NCI-H146 treated with DMSO at 0.1 percent for 48 hours (cell line): ENCODE data around the gene EPN2.
A peak's percentile ranks its signal among the peaks of the same experiment; 100 is the strongest.
"Not testable (repeated sequence)": the region's sequence is repeated elsewhere in the genome, so short reads cannot be mapped to it uniquely, and the experiment has no call there.

ENCODE experiments used
- DNase-seq: peaks from one replicate; lab custom pipeline; 2025; ENCODE audit not compliant: unreplicated experiment; lab: John Stamatoyannopoulos, UW

EPN2 gene

DNA sequence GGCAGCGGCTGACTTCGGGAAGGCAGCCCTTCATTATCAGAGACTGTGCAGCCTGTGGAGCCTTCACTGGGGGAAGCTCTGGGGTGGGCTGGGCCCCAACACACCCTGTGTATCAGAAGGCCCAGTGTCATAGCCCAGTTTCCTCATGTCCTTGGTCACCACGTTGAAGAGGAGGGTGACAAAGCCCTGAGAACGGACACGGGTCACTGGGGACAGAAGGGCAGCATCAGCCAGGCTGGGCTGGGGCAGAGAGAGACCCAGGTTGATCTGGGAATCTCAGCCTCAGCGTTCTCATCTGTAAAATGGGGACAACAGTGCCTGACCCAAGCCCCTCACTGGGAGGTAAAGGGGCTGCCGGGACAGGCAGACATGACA is 106.1 kb downstream of the EPN2 start:
- no peak for DNase-seq

DNA sequence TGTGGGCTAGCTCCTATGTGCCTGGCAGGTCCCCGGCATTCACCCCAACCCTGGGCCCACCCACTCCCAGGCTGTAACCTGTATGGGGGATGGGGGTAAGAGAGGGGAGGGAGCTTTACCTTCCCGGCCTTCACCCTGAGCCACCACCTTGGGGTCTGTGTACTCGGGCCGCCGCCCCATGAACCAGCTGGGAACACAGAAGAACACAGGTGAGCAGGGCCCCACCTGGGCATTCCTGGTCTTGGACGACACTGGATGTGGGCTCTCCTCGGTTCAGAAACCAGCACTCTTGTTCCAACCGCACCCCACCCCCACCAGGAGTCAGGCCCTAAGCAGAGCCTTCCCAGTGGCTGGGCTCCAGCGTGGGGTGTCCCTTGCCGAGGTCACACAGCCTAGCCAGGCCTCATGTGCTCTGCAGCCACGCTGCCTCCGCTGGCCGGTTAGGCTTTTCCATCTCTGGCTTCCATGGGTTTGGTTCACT is 106.5 kb downstream of the EPN2 start:
- no peak for DNase-seq

DNA sequence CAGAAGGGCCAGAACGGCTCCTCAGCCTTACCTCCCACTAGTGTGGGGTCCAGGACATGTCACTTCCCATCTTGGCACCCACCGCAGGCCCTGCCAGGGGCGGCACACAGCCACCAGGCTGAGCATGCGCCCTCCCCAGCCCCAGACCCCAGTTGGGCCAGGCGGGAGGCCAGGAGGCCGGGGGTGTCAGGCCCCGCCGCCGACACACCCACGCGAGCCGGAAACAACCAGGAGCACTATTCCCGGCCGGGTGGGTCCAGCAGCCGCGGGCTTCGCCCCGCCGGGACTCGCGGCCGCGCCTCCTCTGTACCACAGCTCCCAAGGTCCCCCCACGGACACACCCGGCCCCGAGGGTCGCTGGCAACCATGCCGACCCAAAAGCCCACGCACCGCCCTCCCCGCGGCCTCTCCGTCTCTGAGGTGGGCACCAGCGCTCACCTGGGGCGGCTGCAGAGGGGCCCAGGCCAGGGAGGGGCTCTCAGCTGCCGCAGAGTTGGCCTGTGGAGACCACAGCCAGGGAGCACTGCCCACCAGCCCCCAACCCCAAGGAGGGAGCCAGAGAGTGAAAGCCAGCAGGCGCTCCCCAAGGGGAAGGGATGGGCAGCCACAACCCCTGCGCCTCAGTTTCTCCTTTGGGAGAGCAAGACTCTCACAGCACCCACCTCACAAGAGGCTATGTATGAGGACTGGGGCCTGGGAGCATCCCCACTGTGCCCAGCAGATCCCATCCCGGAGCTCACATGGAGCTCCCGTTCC is 107.3 kb downstream of the EPN2 start:
- DNase-seq: no peak

DNA sequence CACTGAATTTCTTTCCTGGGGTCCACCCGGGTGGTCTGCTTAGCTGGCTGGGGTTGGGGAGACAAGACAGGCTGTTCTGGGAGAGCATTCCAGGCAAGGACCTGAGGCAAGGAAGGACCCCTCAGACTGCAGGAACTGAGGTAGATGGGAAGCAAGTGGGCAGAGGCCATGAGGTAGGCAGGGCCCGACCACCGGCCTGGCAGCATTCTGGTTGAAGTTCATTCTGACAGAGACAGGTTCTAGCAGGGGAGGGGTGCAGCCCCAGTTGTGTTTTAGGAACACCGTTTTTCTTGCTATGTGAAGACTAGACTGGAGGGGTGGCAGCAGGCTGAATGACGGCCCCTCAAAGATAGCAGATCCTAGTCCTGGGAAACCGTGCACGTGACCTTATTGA is 107.9 kb downstream of the EPN2 start:
- no peak for DNase-seq

DNA sequence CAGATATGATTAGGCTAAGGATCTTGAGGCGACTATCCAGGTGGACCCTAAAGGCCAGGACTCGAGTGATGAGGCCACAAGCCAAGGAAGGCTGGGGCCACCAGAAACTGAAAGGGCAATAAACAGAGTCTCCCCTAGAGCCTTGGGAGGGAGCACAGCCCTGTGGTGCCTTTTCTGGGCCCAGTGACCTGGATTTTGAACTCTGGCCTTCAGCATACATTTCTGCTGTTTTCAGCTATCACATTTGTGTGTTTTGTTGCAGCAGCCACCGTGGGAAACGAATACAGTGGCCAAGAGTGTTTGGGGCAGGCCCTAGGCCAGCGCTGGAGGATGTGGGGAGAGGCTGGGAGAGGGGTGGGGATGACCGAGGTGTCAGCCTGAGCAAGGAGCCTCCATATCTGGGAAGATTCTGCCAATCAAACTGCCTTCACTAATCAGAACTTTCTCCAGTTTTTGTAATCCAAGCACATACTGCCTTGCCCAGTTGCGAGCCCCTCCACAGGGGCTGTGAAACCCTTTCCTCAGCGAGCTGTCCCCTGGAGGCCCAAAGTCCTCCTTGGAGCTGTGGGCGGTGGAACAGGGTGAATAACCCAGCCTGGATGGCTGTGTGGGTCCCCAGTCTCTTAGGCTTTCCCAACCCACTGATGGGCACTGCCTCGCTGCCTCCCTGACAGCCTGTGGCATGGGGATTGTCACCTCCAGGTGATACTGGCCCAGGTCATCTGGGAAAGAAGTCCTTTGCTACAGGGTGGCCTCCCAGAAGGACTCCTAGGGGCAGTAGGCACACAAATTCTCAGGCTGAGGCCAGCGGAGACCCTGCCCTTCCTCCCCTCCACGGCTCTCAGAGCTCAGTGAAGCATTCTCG is 108.6 kb downstream of the EPN2 start:
- DNase-seq: no peak

DNA sequence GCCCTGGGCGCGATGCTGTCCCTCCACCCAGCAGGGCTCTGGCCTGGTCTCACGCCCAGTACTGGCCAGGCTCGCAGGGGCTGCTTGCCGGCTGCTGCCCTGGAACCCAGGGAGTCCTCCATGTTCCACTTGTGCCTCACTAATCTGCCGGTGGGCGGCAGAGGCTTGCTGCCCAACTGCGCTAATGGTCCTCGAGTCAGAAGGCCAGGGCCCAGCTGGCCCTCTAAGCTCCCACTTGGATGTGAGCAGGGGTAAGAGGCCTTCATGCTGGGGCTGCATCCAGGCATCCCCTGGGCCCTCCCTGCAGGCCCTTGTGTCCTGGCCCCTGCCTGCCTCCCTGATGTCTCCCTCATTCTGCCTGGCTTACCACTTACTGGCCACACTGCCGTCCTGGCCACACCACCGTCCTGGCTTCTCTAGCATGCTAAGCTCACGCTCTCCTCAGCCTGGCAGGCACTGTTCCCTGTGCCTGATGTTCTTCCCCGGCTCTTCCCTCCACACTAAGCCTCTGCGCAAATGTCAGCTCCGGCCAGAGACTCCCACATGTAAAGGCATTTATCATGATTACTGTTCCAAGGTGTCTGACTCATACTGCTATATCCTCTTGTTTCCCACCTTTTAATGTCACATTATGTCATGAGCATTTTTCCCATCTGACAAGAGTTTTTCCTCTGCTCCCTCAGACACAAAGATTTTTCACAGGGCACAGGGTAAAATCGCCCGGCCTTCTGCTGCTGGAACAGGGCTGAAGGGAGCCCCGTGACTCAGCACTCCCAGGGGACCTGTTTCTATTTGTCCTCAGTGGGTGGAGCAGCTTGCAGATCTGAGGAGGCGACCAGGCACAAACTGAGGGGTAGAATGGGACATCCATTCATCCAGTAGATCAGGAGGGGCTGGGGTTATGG is 109.4 kb downstream of the EPN2 start:
- DNase-seq: no peak

DNA sequence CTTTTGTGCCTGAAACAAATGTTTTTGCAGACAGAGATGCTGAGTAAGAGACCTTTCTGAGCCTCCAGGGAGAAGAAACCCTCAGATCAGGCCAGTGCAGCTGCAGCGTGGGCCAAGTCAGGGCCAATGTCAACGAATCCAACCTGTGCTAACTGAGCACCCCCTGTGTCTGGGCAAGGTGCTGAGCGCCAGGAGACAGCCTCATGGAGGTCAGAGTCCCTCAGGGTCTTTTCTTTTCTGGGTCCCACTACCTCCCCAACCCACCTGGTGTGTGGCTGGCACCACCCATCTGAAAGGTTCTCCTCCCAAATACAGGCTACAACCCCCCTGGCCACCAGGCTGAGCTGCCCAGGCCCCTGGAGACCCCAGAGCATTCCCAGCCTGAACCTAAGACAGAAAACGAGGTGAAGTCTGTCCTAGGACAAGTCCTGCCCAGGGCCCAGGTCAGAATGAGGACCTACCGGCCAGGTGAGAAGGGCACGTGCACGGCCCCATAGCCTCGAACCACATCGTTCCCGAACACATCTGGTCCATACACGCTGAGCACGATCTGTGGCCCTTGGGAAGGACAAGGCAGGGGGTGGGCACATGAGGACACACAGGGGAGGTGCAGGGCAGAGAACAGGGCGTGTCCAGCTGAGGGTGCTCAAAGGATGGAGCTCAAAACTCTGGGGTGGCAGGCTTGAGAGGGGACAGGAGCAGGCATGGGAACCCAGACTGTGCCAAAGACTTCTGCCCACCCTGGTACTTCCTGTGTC is 110.3 kb downstream of the EPN2 start:
- no peak for DNase-seq

DNA sequence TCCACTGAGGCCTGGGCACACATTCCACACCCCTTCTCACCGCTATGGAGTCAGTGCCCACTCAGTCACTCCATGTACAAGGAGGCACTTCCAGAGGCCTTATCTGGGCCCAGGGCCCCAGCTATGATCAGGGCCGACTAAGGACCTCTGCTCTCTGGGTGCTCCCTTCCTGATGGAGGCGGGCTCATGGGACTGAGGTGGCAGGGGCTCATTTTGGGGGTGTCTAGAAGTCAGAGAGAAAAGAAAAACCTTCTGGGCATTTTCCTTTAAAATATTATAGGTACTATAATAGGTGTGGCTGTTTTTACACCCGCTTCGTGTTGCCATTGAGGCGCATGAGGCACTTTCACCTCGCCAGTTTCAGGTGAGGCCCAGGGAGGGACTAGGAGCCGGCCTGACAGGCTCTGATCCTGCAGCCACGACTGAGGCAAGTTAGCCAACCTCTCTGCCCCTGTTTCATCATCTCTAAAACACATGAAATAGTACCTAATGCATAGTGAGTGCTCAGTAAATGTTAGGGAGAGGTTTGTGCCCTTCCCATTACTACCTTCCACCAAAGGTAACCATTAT is 111.0 kb downstream of the EPN2 start:
- DNase-seq: no peak

DNA sequence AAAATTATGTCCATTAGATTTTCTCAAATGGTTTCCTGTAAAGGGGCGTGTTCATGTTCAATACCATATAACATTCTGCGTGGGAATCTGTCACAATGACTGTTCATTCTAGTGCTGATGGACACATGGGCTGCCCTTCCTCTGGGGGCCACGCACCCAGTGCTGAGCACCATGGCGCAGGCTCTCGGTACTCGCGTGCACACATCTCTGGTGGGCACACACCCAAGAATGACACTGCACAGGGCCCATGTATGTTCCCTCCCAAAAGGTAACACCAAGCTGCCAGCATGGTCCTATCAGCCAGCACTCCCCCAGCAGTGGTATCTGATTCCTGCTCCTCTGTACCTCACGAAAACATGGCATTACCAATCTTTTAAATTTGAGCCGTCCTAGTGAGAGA is 111.6 kb downstream of the EPN2 start:
- DNase-seq: no peak

DNA sequence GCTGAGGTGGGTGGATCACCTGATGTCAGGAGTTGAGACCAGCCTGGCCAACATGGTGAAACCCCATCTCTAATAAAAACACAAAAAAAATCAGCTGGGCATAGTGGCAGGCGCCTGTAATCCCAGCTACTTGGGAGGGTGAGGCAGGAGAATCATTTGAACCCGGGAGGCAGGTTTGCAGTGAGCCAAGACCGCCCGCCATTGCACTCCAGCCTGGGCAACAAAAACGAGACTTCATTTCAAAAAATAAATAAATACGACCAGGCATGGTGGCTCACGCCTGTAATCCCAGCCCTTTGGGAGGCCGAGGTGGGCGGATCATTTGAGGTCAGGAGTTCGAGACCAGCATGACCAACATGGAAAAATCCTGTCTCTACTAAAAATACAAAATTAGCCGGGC is 116.2 kb downstream of the EPN2 start:
- not testable (repeated sequence) for DNase-seq

DNA sequence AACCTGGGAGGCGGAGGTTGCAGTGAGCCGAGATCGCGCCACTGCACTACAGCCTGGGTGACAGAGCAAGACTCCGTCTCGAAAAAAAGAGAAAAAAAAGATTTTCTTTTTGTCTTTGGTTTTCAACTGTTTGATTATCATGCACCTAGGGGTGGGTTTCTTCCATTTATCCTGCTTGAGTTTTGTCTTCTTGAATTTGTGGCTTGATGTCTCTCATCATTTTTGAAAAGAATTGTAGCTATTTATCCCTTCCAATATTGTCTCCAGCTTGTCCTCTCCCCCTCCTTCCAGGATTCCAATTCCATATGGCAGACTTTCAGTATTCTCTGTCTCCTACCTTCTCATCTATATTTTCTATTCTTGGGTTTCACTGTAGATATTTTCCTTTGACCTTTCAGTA is 117.6 kb downstream of the EPN2 start:
- DNase-seq: no peak

DNA sequence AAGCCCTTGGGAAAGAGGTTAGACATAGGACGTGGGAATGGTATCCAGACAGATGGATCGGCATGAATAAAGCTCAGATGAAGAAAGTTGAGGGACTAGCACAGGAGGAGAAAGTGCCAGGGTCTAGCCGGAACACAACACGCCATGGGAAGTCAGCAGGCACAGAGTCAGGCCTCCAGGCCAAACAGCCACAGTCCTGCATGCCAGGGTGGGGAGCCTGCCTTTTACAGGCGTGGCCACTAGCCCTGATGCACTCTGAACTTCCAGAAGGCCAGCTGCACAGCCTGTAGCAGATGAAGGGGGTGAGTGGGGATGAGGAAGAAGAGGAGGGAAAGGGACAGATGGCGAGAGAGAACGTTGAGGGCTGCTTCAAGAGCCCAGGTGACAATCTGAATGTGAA is 120.2 kb downstream of the EPN2 start:
- DNase-seq: no peak

DNA sequence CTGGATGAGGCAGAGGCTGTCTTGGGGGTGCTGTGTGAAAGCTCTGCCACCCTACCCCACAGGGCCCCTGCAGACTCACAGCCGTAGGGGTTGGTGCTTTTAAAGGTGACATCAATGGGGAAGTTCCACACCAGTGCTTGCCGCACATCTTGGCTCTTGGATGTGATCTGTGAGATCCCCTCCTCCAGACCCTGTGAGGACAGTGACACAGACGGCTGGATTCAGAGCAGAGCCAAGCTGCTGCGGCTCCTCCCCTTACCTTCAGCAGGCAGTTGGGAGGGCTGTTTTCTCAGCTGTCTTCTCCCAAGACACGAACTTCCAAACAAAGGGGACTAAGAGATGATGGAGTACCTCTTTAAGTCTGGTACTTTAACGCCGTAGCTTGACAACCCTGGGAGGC is 120.6 kb downstream of the EPN2 start:
- DNase-seq: no peak

DNA sequence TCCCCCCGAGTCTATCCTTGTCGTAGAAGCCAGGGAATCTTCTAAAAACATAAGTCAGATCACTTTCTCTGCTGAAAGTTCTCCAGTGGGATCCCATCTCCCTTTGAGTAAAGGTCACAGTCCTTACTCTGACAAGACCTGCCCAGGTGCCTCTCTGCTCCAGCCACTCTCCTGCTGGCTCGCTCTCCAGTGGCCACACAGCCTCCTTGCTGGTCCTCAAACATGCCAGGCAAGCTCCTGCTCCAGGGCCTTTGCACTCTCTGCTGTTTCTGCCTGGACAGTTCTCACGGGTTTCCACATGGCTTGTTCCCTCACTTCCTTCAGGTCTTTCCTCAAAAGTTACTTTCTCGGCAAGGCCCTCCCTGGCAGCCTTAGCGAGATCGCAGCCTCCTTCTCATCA is 122.0 kb downstream of the EPN2 start:
- no peak for DNase-seq

DNA sequence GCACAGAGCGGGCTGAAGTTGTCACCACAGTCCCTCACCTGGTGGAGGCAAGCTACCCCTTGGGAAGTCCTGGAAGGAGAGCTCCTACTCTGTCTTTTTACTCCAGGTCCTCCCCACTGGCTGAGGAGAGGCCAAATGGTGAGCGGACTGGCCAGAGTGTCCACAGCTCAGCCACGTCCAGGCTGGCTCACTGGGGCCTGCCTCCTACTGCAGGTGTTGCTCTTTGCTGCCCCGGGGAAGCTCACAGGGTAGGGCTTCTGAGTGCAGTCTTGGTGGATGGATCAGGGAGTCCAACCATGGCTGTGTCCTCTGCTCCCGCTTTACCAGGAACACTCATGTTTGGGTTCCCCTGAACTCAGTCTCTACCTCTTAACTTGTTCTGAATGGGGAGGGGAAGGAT is 122.7 kb downstream of the EPN2 start:
- DNase-seq: no peak

DNA sequence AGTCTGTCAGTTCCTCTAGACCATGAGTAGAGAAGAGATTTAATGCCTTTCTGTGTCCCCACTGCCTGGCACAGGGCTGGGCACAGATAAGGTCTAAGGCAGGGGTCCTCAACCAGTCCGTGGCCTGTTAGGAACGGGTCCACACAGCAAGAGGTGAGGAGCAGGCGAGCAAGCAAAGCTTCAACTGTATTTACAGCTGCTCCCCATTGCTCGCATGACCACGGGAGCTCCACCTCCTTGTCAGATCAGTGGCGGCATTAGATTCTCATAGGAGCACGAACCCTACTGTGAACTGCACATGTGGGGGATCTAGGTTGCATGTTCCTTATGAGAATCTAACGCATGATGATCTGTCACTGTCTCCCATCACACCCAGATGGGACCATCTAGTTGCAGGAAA is 123.6 kb downstream of the EPN2 start:
- no peak for DNase-seq

DNA sequence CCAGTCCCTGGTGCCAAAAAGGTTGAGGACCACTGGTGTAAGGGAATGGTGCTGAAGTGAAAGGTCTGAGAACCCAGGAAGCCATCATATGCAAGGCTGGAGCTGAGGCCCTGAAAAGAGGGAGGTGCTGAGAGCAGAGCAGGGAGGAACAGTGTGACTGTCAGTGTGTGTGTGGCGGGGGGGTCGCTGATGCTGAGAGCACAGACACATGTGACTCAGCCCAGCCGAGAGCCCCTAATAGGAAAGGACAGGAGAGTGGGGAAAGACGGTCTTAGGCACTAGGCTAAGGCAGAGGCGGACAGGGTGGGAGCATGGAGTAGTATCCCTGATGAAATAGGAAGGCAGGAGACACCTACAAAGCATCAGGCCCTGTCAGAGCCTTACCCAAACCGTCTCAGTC is 124.2 kb downstream of the EPN2 start:
- DNase-seq: no peak

DNA sequence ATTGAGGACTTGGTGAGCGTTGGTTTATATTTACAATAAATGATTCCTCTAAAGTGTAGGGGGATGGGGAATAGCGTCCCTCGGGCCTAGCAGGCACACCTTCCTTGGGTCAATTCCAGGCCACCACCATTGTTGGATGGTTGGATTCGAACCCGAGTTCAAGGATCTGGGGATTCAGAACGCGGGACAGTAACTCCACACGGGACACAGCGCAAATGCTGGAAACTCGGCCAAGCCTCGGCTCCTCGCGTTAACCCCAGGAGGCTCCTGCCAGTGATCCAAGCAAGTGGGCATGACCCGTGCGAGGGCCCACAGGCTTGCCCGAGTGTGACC is 124.7 kb downstream of the EPN2 start:
- DNase-seq: no peak

DNA sequence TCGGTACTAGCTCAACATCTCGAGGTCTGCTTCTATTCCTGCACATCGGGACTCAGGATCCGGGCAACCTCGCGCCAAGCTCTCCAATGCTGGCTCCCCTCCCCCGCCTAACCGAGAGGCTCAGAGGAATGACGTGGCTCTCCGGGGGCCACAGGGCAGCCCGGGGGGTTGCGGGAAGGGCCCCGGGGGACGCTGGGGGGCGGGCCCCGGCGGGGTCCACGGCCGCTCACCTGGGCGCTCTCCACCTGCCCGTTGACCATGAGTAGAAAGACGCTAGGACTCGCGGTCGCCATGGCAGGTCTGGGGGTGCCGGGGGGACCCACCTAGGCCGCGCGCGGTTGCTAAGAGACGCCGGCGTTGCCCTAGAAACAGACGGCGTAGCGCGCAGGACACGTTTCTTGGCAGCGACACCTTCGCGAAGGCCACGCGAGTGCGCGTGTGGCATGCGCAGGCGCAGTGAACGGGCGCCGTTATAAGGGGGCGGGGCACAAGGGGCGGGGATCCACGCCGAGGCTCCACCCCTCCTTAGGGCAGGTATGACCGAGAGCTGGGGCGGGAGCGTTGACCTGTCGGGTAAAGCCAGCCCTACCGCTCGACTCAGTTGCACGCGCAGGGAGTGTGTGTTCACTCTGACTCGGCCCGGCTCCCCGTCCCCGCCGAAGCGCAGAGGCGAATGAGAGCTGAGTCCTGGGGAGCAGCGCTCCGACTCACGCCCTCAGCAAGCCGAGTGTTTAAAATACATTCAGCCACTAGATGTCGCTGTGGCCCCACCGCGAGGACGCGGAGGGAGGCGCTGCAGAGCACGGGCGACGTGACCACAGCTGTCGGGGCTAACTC is 125.3 kb downstream of the EPN2 start, which contains the start of gene B9D1:
TSS of gene B9D1 (minus strand) at position 447 of the 837 bp plus-strand sequence. CDS start at position 293, 154 bp downstream.
- peak; percentile 84 for DNase-seq

DNA sequence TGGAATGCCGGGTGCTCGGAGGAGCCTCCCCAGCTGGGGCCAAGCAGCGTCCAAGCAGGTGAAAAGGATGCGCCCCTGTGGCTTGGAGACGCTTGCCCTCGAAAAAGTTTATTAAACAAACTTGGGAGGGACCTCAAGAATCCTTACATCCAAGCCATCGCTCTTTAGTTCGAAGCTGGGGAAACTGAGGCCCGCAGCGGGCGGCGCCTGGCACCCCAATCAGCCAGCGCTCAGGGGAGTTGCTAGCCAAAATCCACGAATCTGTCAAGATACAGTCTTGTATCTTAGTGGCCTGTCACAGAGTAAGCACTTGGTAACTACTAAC is 125.9 kb downstream of the EPN2 start:
- DNase-seq: no peak
